HL-60 (cell line): Measurements from ENCODE around the gene ADAMTS3.

Source experiments
- CTCF ChIP-seq: IDR thresholded peaks from one replicate; pipeline ENCODE4 v1.5.1; 2011; ENCODE audit warnings: low read length, control low read depth, inconsistent platforms; ENCODE audit not compliant: insufficient read depth
- GABPA ChIP-seq: IDR thresholded peaks from 2 replicates; pipeline ENCODE4 v1.6.1; 2012; ENCODE audit warnings: low read depth
- POLR2AphosphoS5 ChIP-seq: IDR thresholded peaks from 2 replicates; pipeline ENCODE4 v1.6.1; 2012; ENCODE audit warnings: low read depth
- SPI1 ChIP-seq: IDR thresholded peaks from 2 replicates; pipeline ENCODE4 v1.6.1; 2012; ENCODE audit warnings: low read depth, mild to moderate bottlenecking, borderline replicate concordance

GRCh38 chr4:72357908-72358307 lies 211.1 kb downstream of the ADAMTS3 start:
- TF ChIP-seq POLR2AphosphoS5 (no peak), CTCF (no peak), SPI1 (no peak), GABPA (no peak)
